Smooth muscle cell (in vitro differentiated cells): ENCODE measurements around the gene AGBL5. TPM values are rescaled to one million over a fixed set of nuclear protein-coding genes. Genes with fewer than 3 reads are reported as not detected.

Experiments used
- DNase-seq: peaks from one replicate; lab custom pipeline; 2025; ENCODE audit not compliant: unreplicated experiment; lab: John Stamatoyannopoulos, UW
- H2AFZ ChIP-seq: fragments of 200-600 bp; sonication (generic); 2 replicates; pipeline ENCODE4 v1.6.0; 2016; ENCODE audit warnings: antibody characterized with exemption, low read depth, mild to moderate bottlenecking
- H3F3A ChIP-seq: fragments of 200-600 bp; sonication (generic); 2 replicates; pipeline ENCODE4 v1.6.0; 2017; ENCODE audit warnings: antibody characterized with exemption, low read depth
- H3K27ac ChIP-seq: fragments of 200-600 bp; sonication (generic); 2 replicates; pipeline ENCODE4 v1.5.1; 2016; ENCODE audit warnings: low read depth, mild to moderate bottlenecking
- H3K27me3 ChIP-seq: fragments of 200-600 bp; sonication (generic); 2 replicates; pipeline ENCODE4 v1.6.1; 2016; ENCODE audit warnings: low read depth, mild to moderate bottlenecking
- H3K36me3 ChIP-seq: fragments of 200-600 bp; sonication (generic); 2 replicates; pipeline ENCODE4 v1.5.1; 2016; ENCODE audit warnings: low read depth
- H3K4me1 ChIP-seq: fragments of 200-600 bp; sonication (generic); 2 replicates; pipeline ENCODE4 v1.5.1; 2016; ENCODE audit warnings: low read depth
- H3K4me2 ChIP-seq: fragments of 200-600 bp; sonication (generic); 2 replicates; pipeline ENCODE4 v1.6.0; 2016; ENCODE audit warnings: mild to moderate bottlenecking
- H3K4me3 ChIP-seq: fragments of 200-600 bp; sonication (generic); 2 replicates; pipeline ENCODE4 v1.5.1; 2016; ENCODE audit warnings: mild to moderate bottlenecking
- H3K79me2 ChIP-seq: fragments of 200-600 bp; sonication (generic); 2 replicates; pipeline ENCODE4 v1.6.0; 2016; ENCODE audit warnings: low read depth, mild to moderate bottlenecking
- H3K9ac ChIP-seq: fragments of 200-600 bp; sonication (generic); 2 replicates; pipeline ENCODE4 v1.6.0; 2016; ENCODE audit warnings: low read depth
- H3K9me3 ChIP-seq: fragments of 200-600 bp; sonication (generic); replicated peaks from 2 replicates; pipeline ENCODE4 v1.5.1; 2016; ENCODE audit warnings: low read depth
- H4K20me1 ChIP-seq: fragments of 200-600 bp; sonication (generic); 2 replicates; pipeline ENCODE4 v1.6.0; 2016; ENCODE audit warnings: low read depth
- CTCF ChIP-seq: fragments of 200-600 bp; sonication (generic); IDR thresholded peaks from 2 replicates; pipeline ENCODE4 v1.5.1; 2017; ENCODE audit warnings: borderline replicate concordance, mild to moderate bottlenecking, antibody characterized with exemption; ENCODE audit not compliant: insufficient read depth, poor library complexity, severe bottlenecking
- WGBS: methylation state at CpG from one replicate; pipeline ENCODE4 v1.1.7; 2016; ENCODE audit warnings: low lambda C conversion rate; 5-methylcytosine and 5-hydroxymethylcytosine counted together
- polyA plus RNA-seq: library from polyadenylated mRNA; unstranded; fragments of >200 nt; fragmentation: Nextera tagmentation; extraction: Ambion mirVana; gene quantifications from 2 replicates; pipeline ENCODE4 v1.2.1, GENCODE V29; 2016
- total RNA-seq: library from RNA; depleted of rRNA; stranded (reverse); fragments of >200 nt; gene quantifications from 2 replicates; pipeline ENCODE4 v1.2.3, GENCODE V29; 2014

Gene AGBL5
- total and polyA plus RNA-seq, 2 experiments from 2014 or later, result 13.7 to 17.1 TPM

GRCh38 chr2:27038631-27039339 is 12.7 kb upstream of the AGBL5 start:
- H3K9ac ChIP-seq, result no peak overlapping the region
- peaks cover 8% of the 10 kb centered on the region for H3K36me3 ChIP-seq

GRCh38 chr2:27039426-27039825 is 12.0 kb upstream of the AGBL5 start:
- WGBS, result 91% methylated on average over 6 of the region's 6 CpGs
- peaks cover 37% of the 10 kb centered on the region for H3F3A ChIP-seq
- no peak for DNase-seq
- H4K20me1 ChIP-seq, result peaks cover 69% of the 10 kb centered on the region
- no peak overlapping the region for H3K4me3 ChIP-seq
- no peak overlapping the region for H2AFZ ChIP-seq
- no peaks in the 10 kb centered on the region for H3K9me3 ChIP-seq
- no peaks in the 10 kb centered on the region for H3K4me1 ChIP-seq
- peaks cover 19% of the 10 kb centered on the region for H3K79me2 ChIP-seq
- H3K27ac ChIP-seq, result no peak overlapping the region
- H3K4me2 ChIP-seq, result no peak overlapping the region
- H3K27me3 ChIP-seq, result no peaks in the 10 kb centered on the region
- peaks cover 8% of the 10 kb centered on the region for H3K36me3 ChIP-seq
- TF ChIP-seq CTCF, result no peak
- no peak overlapping the region for H3K9ac ChIP-seq

More at GRCh38 chr2:27038631-27039339, 12.7 kb upstream of the AGBL5 start:
- peaks cover 76% of the 10 kb centered on the region for H4K20me1 ChIP-seq
- H3K4me3 ChIP-seq, result no peak overlapping the region
- no peaks in the 10 kb centered on the region for H3K4me1 ChIP-seq
- no peak overlapping the region for H2AFZ ChIP-seq
- H3K79me2 ChIP-seq, result peaks cover 25% of the 10 kb centered on the region
- DNase-seq, result no peak
- no peak overlapping the region for H3K27ac ChIP-seq
- no peaks in the 10 kb centered on the region for H3K9me3 ChIP-seq
- H3K4me2 ChIP-seq, result no peak overlapping the region
- no peaks in the 10 kb centered on the region for H3K27me3 ChIP-seq
- H3F3A ChIP-seq, result peaks cover 37% of the 10 kb centered on the region
- TF ChIP-seq CTCF, result no peak
- 93% methylated on average over 17 of the region's 17 CpGs for WGBS

GRCh38 chr2:27039871-27040270 is 11.6 kb upstream of the AGBL5 start:
- Histone ChIP-seq H3K36me3 (peaks cover 8% of the 10 kb centered on the region), H3K4me3 (no peak overlapping the region), H3F3A (peaks cover 37% of the 10 kb centered on the region), H3K9ac (no peak overlapping the region), H2AFZ (no peak overlapping the region), H3K9me3 (no peaks in the 10 kb centered on the region), H3K27me3 (no peaks in the 10 kb centered on the region), H3K27ac (no peak overlapping the region), H4K20me1 (peaks cover 65% of the 10 kb centered on the region), H3K79me2 (peaks cover 14% of the 10 kb centered on the region), H3K4me2 (no peak overlapping the region), H3K4me1 (no peaks in the 10 kb centered on the region)
- TF ChIP-seq CTCF, result no peak
- WGBS, result 96% methylated on average over 7 of the region's 7 CpGs
- no peak for DNase-seq

GRCh38 chr2:27040282-27040681 is 11.2 kb upstream of the AGBL5 start:
- Histone ChIP-seq H2AFZ (no peak overlapping the region), H3K79me2 (peaks cover 10% of the 10 kb centered on the region), H3K36me3 (peaks cover 6% of the 10 kb centered on the region), H3K4me3 (no peak overlapping the region), H3K4me2 (no peak overlapping the region), H3K9me3 (no peaks in the 10 kb centered on the region), H4K20me1 (peaks cover 61% of the 10 kb centered on the region), H3K4me1 (no peaks in the 10 kb centered on the region), H3K27me3 (no peaks in the 10 kb centered on the region), H3K9ac (no peak overlapping the region), H3F3A (peaks cover 37% of the 10 kb centered on the region), H3K27ac (no peak overlapping the region)
- no peak for TF ChIP-seq CTCF
- WGBS, result 98% methylated on average over 8 of the region's 8 CpGs
- no peak for DNase-seq
